Measurements from ENCODE around the gene PAPPA. TPM values are rescaled to one million over a fixed set of nuclear protein-coding genes. Genes with fewer than 3 reads are reported as not detected.

Gene PAPPA
- total RNA-seq, 3 donors from 2014 or later (not counting 1 experiment from before 2014, with no cell fraction given), result not detected

DNA sequence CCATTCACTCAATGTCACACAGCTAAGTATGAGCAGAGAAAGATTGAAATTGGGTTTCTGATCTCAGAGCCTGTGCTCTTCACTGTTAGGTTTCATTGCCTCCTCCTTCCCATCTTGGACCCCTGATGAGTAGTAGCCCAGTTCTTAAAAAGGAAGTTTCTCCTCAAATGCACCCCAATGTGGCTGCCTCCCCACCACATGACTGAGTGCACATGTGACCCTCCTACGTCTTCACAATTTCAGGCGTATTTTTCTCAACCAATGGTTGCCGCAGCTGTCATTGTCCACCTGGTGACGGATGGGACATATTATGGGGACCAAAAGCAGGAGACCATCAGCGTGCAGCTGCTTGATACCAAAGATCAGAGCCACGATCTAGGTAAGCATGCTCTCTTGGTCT is 178.5 kb downstream of the PAPPA start:
- no peak for ATAC-seq

DNA sequence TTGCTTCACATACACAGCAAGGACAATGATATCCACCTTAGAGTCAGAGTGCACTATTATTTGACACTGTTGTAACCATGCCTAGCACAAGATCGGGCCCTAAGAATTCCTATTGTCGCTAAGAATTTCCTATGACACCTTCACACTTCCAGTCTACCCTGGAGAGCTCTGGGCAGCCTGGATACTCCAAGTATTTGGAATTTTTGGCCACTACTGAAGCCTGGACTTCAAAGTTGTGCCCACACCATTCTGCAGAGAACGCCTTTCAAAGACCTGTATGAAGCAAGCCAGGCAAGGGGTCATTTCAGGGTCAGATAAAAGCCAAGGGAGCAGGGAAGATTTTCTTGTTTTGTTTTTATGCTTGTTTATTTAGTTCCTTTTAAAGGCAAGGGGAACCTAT is 179.7 kb downstream of the PAPPA start:
- Mint-ChIP-seq H3K36me3 (no peaks in the 10 kb centered on the region), H3K4me1 (no peaks in the 10 kb centered on the region), H3K4me3 (no peak overlapping the region), H3K27ac (no peak overlapping the region), H3K27me3 (ENCODE audit: low read depth in 2 of 2) (no peaks in the 10 kb centered on the region), H3K9me3 (peaks cover 5 to 7% of the 10 kb centered on the region in 2 donors)
- TF ChIP-seq, protein P1, sequence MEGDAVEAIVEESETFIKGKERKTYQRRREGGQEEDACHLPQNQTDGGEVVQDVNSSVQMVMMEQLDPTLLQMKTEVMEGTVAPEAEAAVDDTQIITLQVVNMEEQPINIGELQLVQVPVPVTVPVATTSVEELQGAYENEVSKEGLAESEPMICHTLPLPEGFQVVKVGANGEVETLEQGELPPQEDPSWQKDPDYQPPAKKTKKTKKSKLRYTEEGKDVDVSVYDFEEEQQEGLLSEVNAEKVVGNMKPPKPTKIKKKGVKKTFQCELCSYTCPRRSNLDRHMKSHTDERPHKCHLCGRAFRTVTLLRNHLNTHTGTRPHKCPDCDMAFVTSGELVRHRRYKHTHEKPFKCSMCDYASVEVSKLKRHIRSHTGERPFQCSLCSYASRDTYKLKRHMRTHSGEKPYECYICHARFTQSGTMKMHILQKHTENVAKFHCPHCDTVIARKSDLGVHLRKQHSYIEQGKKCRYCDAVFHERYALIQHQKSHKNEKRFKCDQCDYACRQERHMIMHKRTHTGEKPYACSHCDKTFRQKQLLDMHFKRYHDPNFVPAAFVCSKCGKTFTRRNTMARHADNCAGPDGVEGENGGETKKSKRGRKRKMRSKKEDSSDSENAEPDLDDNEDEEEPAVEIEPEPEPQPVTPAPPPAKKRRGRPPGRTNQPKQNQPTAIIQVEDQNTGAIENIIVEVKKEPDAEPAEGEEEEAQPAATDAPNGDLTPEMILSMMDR (IDR thresholded peaks at IDR 0.05), result no peak
- no peaks in the 10 kb centered on the region for H3K27me3 ChIP-seq (ENCODE audit: control insufficient read depth, insufficient read depth, low read length)
- H3K27ac ChIP-seq (ENCODE audit: low read length), result no peak overlapping the region
- no peaks in the 10 kb centered on the region for H3K36me3 ChIP-seq (ENCODE audit: control insufficient read depth, insufficient read depth, low read length)
- DNase-seq (no peak), ATAC-seq (no peak)
- no peak overlapping the region for H3K4me3 ChIP-seq (ENCODE audit: low read length)
- 86% methylated on average over 3 of the region's 3 CpGs for WGBS (ENCODE audit: insufficient coverage)
- intact Hi-C loops (cut with micrococcal nuclease), result no loop called here
- H3K9me3 ChIP-seq (ENCODE audit: control insufficient read depth, insufficient read depth, low read length), result no peaks in the 10 kb centered on the region
- H3K4me1 ChIP-seq (ENCODE audit: control insufficient read depth, insufficient read depth, low read length), result no peaks in the 10 kb centered on the region

More for the DNA sequence above, 178.5 kb downstream of the PAPPA start:
- H3K36me3 Mint-ChIP-seq, result no peaks in the 10 kb centered on the region
- no peaks in the 10 kb centered on the region for H3K4me1 Mint-ChIP-seq
- DNase-seq, result no peak
- Histone ChIP-seq H3K27me3 (ENCODE audit: control insufficient read depth, insufficient read depth, low read length) (no peaks in the 10 kb centered on the region), H3K27ac (ENCODE audit: low read length) (no peak overlapping the region), H3K9me3 (ENCODE audit: control insufficient read depth, insufficient read depth, low read length) (no peaks in the 10 kb centered on the region), H3K36me3 (ENCODE audit: control insufficient read depth, insufficient read depth, low read length) (no peaks in the 10 kb centered on the region), H3K4me1 (ENCODE audit: control insufficient read depth, insufficient read depth, low read length) (no peaks in the 10 kb centered on the region), H3K4me3 (ENCODE audit: low read length) (no peak overlapping the region)
- H3K27ac Mint-ChIP-seq, result no peak overlapping the region
- intact Hi-C loops (cut with micrococcal nuclease), result no loop called here
- 81% methylated on average over 6 of the region's 6 CpGs for WGBS (ENCODE audit: insufficient coverage)
- peaks cover 5 to 9% of the 10 kb centered on the region in 2 donors for H3K9me3 Mint-ChIP-seq
- TF ChIP-seq, protein P1 (IDR thresholded peaks at IDR 0.05), result no peak
- no peak overlapping the region for H3K4me3 Mint-ChIP-seq
- H3K27me3 Mint-ChIP-seq (ENCODE audit: low read depth in 2 of 2), result no peaks in the 10 kb centered on the region

DNA sequence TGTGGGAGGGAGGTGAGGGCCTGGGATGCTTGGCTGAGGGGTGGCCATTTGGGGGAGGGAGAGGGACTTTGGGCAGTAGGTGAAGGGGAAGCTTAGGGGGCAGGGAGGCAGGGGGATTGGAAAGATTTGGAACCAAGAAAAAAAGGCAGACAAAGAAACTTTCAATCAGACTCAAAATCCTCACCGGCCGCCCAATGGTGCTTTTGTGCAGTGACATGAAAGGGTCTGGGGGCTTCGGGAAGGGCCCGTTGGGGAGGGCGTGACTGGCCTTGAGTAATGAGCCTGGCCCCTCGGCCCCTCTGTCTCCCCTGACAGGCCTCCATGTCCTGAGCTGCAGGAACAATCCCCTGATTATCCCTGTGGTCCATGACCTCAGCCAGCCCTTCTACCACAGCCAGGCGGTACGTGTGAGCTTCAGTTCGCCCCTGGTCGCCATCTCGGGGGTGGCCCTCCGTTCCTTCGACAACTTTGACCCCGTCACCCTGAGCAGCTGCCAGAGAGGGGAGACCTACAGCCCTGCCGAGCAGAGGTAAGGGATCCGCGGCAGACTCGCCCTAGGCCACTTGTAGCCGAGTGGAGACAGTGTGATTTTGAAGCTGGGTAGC is 181.1 kb downstream of the PAPPA start:
- Mint-ChIP-seq H3K27ac (no peak overlapping the region), H3K36me3 (no peaks in the 10 kb centered on the region), H3K9me3 (peaks cover 7 to 8% of the 10 kb centered on the region in 2 donors), H3K4me3 (no peak overlapping the region), H3K4me1 (no peaks in the 10 kb centered on the region), H3K27me3 (ENCODE audit: low read depth in 2 of 2) (peaks cover 0 to 3% of the 10 kb centered on the region in 2 donors)
- H3K9me3 ChIP-seq (ENCODE audit: control insufficient read depth, insufficient read depth, low read length), result no peaks in the 10 kb centered on the region
- H3K36me3 ChIP-seq (ENCODE audit: control insufficient read depth, insufficient read depth, low read length), result no peaks in the 10 kb centered on the region
- TF ChIP-seq, protein P1 (IDR thresholded peaks at IDR 0.05), result no peak
- H3K4me1 ChIP-seq (ENCODE audit: control insufficient read depth, insufficient read depth, low read length), result no peaks in the 10 kb centered on the region
- no peak for ATAC-seq
- H3K4me3 ChIP-seq (ENCODE audit: low read length), result no peak overlapping the region
- no peak overlapping the region for H3K27ac ChIP-seq (ENCODE audit: low read length)
- WGBS (ENCODE audit: insufficient coverage), result 51% methylated on average over 19 of the region's 19 CpGs
- no peak for DNase-seq
- intact Hi-C loops (cut with micrococcal nuclease), result no loop called here
- H3K27me3 ChIP-seq (ENCODE audit: control insufficient read depth, insufficient read depth, low read length), result no peaks in the 10 kb centered on the region

DNA sequence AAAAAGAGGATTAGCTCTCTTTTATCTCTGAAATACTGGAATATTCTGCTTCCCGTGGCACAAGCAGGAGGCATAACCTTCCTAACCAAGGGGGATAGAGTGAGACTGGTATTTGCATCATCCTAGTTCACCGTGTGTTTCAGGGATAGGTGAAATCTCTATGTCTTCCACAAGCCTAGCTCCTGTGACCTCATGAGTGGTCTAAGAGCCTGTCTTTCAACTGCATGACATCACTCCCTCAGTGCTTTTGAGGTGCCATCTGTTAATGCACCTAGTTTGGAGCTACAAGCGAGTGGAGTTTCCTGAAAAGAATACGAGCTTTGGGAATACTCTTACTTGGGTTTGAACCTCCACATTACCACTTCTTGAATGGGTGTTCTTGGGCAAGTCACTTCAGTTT is 181.8 kb downstream of the PAPPA start:
- DNase-seq, result no peak
- Mint-ChIP-seq H3K9me3 (peaks cover 5 to 8% of the 10 kb centered on the region in 2 donors), H3K4me1 (no peaks in the 10 kb centered on the region), H3K4me3 (no peak overlapping the region), H3K27me3 (ENCODE audit: low read depth in 2 of 2) (peaks cover 0 to 3% of the 10 kb centered on the region in 2 donors), H3K36me3 (no peaks in the 10 kb centered on the region), H3K27ac (no peak overlapping the region)
- intact Hi-C loops (cut with micrococcal nuclease), result no loop called here
- 71% methylated on average over 3 of the region's 4 CpGs for WGBS (ENCODE audit: insufficient coverage)
- TF ChIP-seq, protein P1 (IDR thresholded peaks at IDR 0.05), result no peak
- Histone ChIP-seq H3K4me1 (ENCODE audit: control insufficient read depth, insufficient read depth, low read length) (no peaks in the 10 kb centered on the region), H3K36me3 (ENCODE audit: control insufficient read depth, insufficient read depth, low read length) (no peaks in the 10 kb centered on the region), H3K27ac (ENCODE audit: low read length) (no peak overlapping the region), H3K27me3 (ENCODE audit: control insufficient read depth, insufficient read depth, low read length) (no peaks in the 10 kb centered on the region), H3K4me3 (ENCODE audit: low read length) (no peak overlapping the region), H3K9me3 (ENCODE audit: control insufficient read depth, insufficient read depth, low read length) (no peaks in the 10 kb centered on the region)
- ATAC-seq, result no peak
